Activated CD4-positive, alpha-beta memory T cell treated with anti-CD3 and anti-CD28 coated beads, Interleukin-2, amount 10 ng/mL, durations not matched to agents 7 days and 5 days (primary cell): ENCODE results near the gene RAET1L. TPM values are rescaled to one million over a fixed set of nuclear protein-coding genes. Genes with fewer than 3 reads are reported as not detected.
A peak's percentile ranks its signal among the peaks of the same experiment; 100 is the strongest.
"Not testable (repeated sequence)": the region's sequence is repeated elsewhere in the genome, so short reads cannot be mapped to it uniquely, and the experiment has no call there.

ENCODE experiments used
- CTCF ChIA-PET: fragments of 350-600 bp; sonication (Branson Sonifier 250); formaldehyde crosslinking; loops from one replicate; lab custom pipeline; 2021; ENCODE audit warnings: antibody characterized with exemption, inconsistent platforms; lab: Charles Lee
- POLR2A ChIA-PET: fragments of 350-600 bp; sonication (Branson Sonifier 250); formaldehyde crosslinking; loops from one replicate; lab custom pipeline; 2021; ENCODE audit warnings: antibody characterized with exemption; lab: Charles Lee
- DNase-seq: peaks from one replicate; pipeline ENCODE4 v3.0.0-alpha.2; 2020
- H3K27ac Mint-ChIP-seq: one replicate; pipeline ENCODE4 v1.8.0; 2021; ENCODE audit warnings: mild to moderate bottlenecking, mixed read lengths
- H3K27me3 Mint-ChIP-seq: one replicate; pipeline ENCODE4 v1.8.0; 2021; ENCODE audit warnings: mixed read lengths
- H3K36me3 Mint-ChIP-seq: one replicate; pipeline ENCODE4 v1.8.0; 2021; ENCODE audit warnings: low read depth, mixed read lengths
- H3K4me1 Mint-ChIP-seq: one replicate; pipeline ENCODE4 v1.8.0; 2021; ENCODE audit warnings: mixed read lengths
- H3K4me3 Mint-ChIP-seq: one replicate; pipeline ENCODE4 v1.8.0; 2021; ENCODE audit warnings: mild to moderate bottlenecking, mixed read lengths
- H3K9me3 Mint-ChIP-seq: one replicate; pipeline ENCODE4 v1.8.0; 2021; ENCODE audit warnings: mixed read lengths
- total RNA-seq, 2 experiments: library from RNA; stranded (reverse); gene quantifications; one replicate each; pipeline ENCODE4 v1.2.3, GENCODE V29; 2021

RAET1L gene
- total RNA-seq, 2 experiments from 2014 or later = not detected

DNA sequence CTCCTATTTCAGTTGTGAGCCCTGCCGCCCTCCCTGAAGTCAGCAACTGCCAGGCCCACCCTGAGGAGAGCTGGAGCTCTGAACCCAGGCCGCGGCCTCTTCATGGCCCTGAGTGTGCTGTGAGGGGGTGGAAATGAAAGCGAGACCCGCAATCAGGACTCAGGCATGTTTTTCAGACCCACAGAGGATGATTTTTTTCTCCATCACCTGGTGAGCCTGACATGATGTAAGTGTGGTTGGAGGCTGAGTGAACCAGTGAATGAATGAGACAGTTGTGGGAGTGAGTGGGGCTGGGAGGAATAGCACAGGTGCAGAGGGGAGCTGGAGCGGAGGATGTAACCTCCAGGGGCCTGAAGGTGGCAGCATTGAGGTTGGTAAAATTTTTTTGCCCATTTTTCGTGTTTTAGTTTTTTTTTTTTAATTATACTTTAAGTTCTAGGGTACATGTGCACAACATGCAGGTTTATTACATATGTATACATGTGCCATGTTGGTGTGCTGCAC lies 18.3 kb downstream of the RAET1L start:
- DNase-seq = peak; percentile 47
- H3K36me3 Mint-ChIP-seq = peaks cover 4% of the 10 kb centered on the region
- peaks cover 41% of the 10 kb centered on the region for H3K27me3 Mint-ChIP-seq
- POLR2A ChIA-PET = interaction anchor here (0.7 kb wide), 1 partner anchor 10 kb away, joined by 3 read pairs; no protein-coding TSS in a partner anchor
- H3K9me3 Mint-ChIP-seq = no peaks in the 10 kb centered on the region
- CTCF ChIA-PET = interaction anchor here (0.7 to 1.5 kb wide), 6 partner anchors 10 to 64 kb away, joined by 3 to 11 read pairs (median 4); no protein-coding TSS in a partner anchor
- no peak overlapping the region for H3K27ac Mint-ChIP-seq
- H3K4me1 Mint-ChIP-seq = peaks cover 34% of the 10 kb centered on the region
- H3K4me3 Mint-ChIP-seq = no peak overlapping the region

DNA sequence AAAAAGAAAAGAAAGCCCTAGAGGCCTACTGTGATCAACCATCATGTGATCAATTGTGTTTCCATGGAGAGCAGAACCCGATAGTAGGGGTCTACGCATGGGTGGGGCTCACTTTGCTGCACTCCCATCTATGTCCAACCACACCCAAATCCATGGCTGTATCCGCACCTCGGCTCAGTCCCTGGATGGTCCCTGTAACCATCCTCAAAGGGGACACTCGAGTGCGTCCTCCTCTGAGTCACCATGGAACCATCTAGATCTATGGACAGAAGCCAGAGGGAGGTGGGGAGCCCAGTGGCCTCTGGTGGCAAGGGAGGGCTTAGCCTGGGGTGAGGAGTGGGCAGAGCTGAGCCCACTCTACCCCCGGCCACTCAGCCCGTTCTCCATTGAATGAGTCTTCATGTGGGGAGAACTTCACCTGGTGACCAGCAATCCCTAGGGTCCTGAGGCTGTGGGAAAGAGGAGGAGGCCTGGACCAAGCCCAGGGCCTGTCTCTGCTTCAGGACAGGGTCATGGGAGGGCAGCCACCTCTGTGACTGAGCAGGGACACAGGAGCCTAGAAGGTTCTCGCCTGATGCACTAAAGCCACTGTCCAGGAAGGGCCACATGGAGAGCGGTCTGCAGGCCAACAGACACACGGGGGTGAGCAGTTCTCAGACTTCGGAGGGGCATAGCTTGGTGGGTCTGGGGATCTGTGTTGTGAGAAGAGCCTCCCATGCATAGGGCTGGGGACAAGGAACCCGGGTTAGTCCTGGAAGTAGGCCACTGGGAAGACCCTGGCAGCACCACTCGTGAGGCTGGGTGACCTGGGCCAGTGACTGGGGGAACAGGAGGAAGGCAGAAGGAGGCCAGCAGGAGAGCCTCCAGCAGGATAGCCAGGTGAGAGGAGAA lies 19.3 kb downstream of the RAET1L start:
- H3K36me3 Mint-ChIP-seq = peaks cover 4% of the 10 kb centered on the region
- peak overlapping the region; percentile 84 for H3K4me3 Mint-ChIP-seq

DNA sequence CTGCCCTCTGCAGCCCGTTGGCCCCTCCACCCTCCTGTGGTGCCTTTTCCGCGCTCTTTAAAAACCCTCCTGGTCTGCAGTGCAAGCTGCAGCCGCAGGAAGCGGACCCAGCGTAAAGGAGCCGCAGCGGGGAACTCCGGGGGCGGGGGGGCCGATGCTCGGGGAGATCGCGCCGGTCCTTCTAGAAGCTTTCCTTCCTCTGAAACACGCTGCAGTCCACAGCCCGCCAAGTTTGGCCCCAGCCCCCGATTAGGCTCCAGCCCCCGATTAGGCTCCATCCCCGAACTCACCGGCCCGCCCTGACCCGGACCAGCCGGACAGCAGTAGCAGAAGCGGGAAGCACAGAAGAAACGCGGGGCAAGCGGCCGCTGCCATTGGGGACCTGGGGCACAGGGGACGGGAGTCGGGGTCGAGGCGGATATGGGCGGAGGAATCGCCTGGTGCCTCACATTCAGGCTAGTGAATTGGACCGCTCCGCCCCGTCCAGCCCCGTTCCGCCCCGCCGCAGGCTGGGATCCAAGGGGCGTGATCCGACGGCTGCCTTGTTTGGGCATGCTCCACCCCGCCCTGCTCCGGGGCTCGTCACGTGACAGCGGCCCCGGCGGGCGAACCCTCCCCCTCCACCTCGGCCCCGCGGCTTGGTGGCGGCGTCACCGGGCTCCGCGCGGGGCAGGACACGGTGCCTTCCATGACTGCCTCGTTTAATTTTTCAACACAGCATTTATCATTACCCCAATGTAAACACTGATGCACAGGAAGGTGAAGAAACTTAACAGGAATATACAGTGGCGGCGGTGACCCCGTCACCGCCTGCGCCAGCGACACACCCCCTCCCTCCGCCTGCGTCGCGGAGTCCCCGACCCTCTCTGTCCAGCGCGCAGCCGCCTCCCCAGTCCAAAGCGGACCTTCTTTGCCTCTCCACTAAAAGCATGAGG lies 20.3 kb downstream of the RAET1L start:
- ChIA-PET POLR2A (interaction anchor here (0.6 to 0.8 kb wide), 2 partner anchors 13 to 66 kb away, joined by 3 read pairs; no protein-coding TSS in a partner anchor), CTCF (no interaction called here)
- peaks cover 4% of the 10 kb centered on the region for H3K36me3 Mint-ChIP-seq
- peak overlapping the region; percentile 84 for H3K4me3 Mint-ChIP-seq
- no peaks in the 10 kb centered on the region for H3K9me3 Mint-ChIP-seq
- peaks cover 54% of the 10 kb centered on the region for H3K4me1 Mint-ChIP-seq
- peaks cover 35% of the 10 kb centered on the region for H3K27me3 Mint-ChIP-seq
- DNase-seq = peak; percentile 95
- peak overlapping the region; percentile 78 for H3K27ac Mint-ChIP-seq

More for the DNA sequence above, 19.3 kb downstream of the RAET1L start:
- Mint-ChIP-seq H3K27ac (no peak overlapping the region), H3K27me3 (peaks cover 34% of the 10 kb centered on the region), H3K4me1 (peaks cover 45% of the 10 kb centered on the region), H3K9me3 (no peaks in the 10 kb centered on the region)
- DNase-seq = peak; percentile 17
- POLR2A ChIA-PET = no interaction called here
- CTCF ChIA-PET = interaction anchor here (1.2 to 1.5 kb wide), 2 partner anchors 46 to 65 kb away, joined by 5 read pairs; no protein-coding TSS in a partner anchor

DNA sequence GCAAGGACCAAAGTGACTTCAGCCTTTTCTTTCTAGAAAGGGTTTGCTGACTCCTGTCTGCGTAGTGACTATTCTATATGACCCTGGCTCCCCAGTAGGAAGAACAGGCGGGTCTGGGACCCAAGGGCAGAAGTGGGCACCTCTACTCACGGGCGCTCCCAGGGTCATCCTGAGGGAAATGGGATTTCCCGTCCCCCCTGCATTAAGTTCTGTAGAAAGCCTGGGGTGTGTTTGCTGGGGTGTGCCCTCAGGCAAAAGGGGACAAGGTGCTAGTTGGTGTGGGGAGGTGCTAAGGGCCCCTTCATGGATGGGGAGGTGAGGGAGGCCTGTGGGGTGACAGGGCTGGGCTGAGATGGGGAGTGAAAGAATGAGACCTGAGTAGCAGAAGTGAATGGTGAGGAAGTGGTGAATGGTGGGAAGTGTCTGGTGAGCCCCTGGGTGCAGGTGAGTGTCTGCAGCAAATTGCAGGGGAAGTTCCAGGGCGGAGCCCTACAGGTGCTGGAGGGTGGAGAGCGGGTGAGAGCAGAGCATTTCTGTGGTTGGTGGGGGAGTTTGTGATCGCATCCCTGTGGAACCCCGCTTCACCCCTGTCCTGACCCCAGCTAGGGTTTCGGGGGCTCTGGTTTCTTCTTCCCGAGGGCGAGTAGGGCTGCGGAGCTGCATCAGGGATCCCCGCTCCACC lies 21.1 kb downstream of the RAET1L start:
- H3K4me1 Mint-ChIP-seq = peaks cover 54% of the 10 kb centered on the region
- ChIA-PET POLR2A (interaction anchor here (0.6 to 0.8 kb wide), 2 partner anchors 13 to 65 kb away, joined by 3 read pairs; no protein-coding TSS in a partner anchor), CTCF (no interaction called here)
- no peaks in the 10 kb centered on the region for H3K9me3 Mint-ChIP-seq
- H3K36me3 Mint-ChIP-seq = peaks cover 4% of the 10 kb centered on the region
- peak; percentile 59 for DNase-seq
- H3K27me3 Mint-ChIP-seq = peaks cover 34% of the 10 kb centered on the region
- H3K4me3 Mint-ChIP-seq = peak overlapping the region; percentile 84
- H3K27ac Mint-ChIP-seq = peak overlapping the region; percentile 78

DNA sequence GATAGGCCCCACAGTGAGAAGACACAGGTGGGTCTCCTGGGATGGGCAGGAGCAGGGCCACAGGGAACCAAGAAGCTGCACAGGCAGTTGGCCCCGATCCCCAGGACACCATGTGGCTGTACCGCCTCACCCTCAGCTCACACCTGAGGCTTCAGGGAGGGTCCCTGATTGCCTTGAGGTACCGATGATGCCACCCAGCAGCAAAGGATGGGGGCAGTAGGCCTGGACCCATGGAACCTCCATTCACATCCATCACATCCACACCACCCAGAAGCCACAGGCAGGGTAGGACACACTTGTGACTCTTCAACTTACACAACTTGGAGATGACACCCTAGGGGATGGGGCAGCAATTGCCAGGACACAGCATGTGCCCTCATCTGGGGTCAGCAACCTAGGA lies 21.7 kb downstream of the RAET1L start:
- CTCF ChIA-PET, POLR2A ChIA-PET, H3K36me3 Mint-ChIP-seq, DNase-seq, H3K9me3 Mint-ChIP-seq, H3K27ac Mint-ChIP-seq, H3K4me3 Mint-ChIP-seq: not testable (repeated sequence)
- peaks cover 51% of the 10 kb centered on the region for H3K4me1 Mint-ChIP-seq
- peaks cover 33% of the 10 kb centered on the region for H3K27me3 Mint-ChIP-seq

GRCh38 chr6:150002710-150003109 lies 22.6 kb downstream of the RAET1L start:
- no peaks in the 10 kb centered on the region for H3K9me3 Mint-ChIP-seq
- peaks cover 33% of the 10 kb centered on the region for H3K27me3 Mint-ChIP-seq
- H3K36me3 Mint-ChIP-seq = peaks cover 4% of the 10 kb centered on the region
- ChIA-PET POLR2A (interaction anchor here (1.0 kb wide), 1 partner anchor 136 kb away, joined by 3 read pairs; no protein-coding TSS in a partner anchor), CTCF (no interaction called here)
- no peak for DNase-seq
- no peak overlapping the region for H3K4me3 Mint-ChIP-seq
- H3K27ac Mint-ChIP-seq = no peak overlapping the region
- H3K4me1 Mint-ChIP-seq = peaks cover 48% of the 10 kb centered on the region

DNA sequence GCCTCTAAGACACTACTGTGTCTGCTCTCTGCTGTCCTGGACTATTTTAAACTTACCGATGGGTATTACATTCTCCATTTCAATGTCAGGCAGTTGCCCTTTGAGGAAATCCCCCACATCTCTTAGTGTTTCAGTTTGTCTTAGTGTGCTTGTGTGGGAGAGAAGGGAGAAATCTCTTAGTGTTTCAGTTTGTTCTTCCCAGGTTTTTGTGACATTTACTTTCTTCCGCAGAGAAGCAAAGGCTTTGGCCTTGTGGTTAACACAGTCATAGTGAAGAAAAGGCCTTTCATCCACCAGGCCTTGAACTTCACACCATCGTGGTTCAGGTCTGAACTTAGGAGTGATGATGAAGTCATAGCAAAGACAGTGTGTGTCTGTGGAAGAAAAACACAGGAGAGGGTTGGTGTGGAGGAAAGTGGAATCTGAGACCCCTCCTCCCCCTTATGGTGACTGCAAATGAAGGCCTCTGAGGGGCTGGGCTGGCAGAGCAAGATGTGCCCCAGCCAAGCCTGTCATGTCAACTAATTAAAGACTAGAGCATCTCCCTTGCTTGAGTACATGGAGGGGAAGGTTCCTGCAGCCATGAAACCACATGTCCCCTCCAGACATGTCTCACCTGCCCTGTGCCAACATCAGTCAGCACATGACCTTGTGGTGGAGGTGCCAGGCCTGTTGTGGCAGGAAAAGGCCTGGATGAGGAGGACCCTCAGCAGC lies 23.9 kb downstream of the RAET1L start:
- no peak for DNase-seq
- peaks cover 4% of the 10 kb centered on the region for H3K36me3 Mint-ChIP-seq
- no peak overlapping the region for H3K27ac Mint-ChIP-seq
- POLR2A ChIA-PET = no interaction called here
- H3K4me1 Mint-ChIP-seq = peaks cover 42% of the 10 kb centered on the region
- H3K4me3 Mint-ChIP-seq = no peak overlapping the region
- H3K27me3 Mint-ChIP-seq = peaks cover 44% of the 10 kb centered on the region
- H3K9me3 Mint-ChIP-seq = no peaks in the 10 kb centered on the region
- CTCF ChIA-PET = no interaction called here

GRCh38 chr6:149999636-150000035 lies 25.7 kb downstream of the RAET1L start:
- ChIA-PET CTCF (interaction anchor here (1.0 kb wide), 1 partner anchor 72 kb away, joined by 3 read pairs; no protein-coding TSS in a partner anchor), POLR2A (interaction anchor here (1.2 kb wide), 1 partner anchor 9 kb away, joined by 3 read pairs; no protein-coding TSS in a partner anchor)
- no peak overlapping the region for H3K27ac Mint-ChIP-seq
- no peaks in the 10 kb centered on the region for H3K9me3 Mint-ChIP-seq
- no peak for DNase-seq
- H3K4me1 Mint-ChIP-seq = peaks cover 36% of the 10 kb centered on the region
- H3K36me3 Mint-ChIP-seq = peaks cover 4% of the 10 kb centered on the region
- peaks cover 51% of the 10 kb centered on the region for H3K27me3 Mint-ChIP-seq
- H3K4me3 Mint-ChIP-seq = no peak overlapping the region

- CTCF ChIA-PET = no interaction called here
These were observed 29.4 kb downstream of the RAET1L start for GRCh38 chr6:149995971-149996370.

GRCh38 chr6:149995235-149995750 lies 30.0 kb downstream of the RAET1L start:
- no peak overlapping the region for H3K4me3 Mint-ChIP-seq
- H3K36me3 Mint-ChIP-seq = peaks cover 3% of the 10 kb centered on the region
- peaks cover 19% of the 10 kb centered on the region for H3K4me1 Mint-ChIP-seq
- no peaks in the 10 kb centered on the region for H3K9me3 Mint-ChIP-seq
- ChIA-PET CTCF (interaction anchor here (1.3 kb wide), 1 partner anchor 22 kb away, joined by 4 read pairs; no protein-coding TSS in a partner anchor), POLR2A (no interaction called here)
- H3K27me3 Mint-ChIP-seq = peaks cover 79% of the 10 kb centered on the region
- no peak for DNase-seq
- no peak overlapping the region for H3K27ac Mint-ChIP-seq

More at GRCh38 chr6:149995971-149996370, 29.4 kb downstream of the RAET1L start:
- H3K27ac Mint-ChIP-seq = no peak overlapping the region
- DNase-seq = no peak
- H3K27me3 Mint-ChIP-seq = peaks cover 78% of the 10 kb centered on the region
- no peak overlapping the region for H3K4me3 Mint-ChIP-seq
- POLR2A ChIA-PET = no interaction called here
- no peaks in the 10 kb centered on the region for H3K9me3 Mint-ChIP-seq
- H3K4me1 Mint-ChIP-seq = peaks cover 19% of the 10 kb centered on the region
- no peaks in the 10 kb centered on the region for H3K36me3 Mint-ChIP-seq

GRCh38 chr6:149991838-149992237 lies 33.5 kb downstream of the RAET1L start:
- no peak for DNase-seq
- Mint-ChIP-seq H3K27ac (no peak overlapping the region), H3K36me3 (peaks cover 15% of the 10 kb centered on the region), H3K27me3 (peaks cover 88% of the 10 kb centered on the region), H3K9me3 (peaks cover 7% of the 10 kb centered on the region), H3K4me3 (no peak overlapping the region), H3K4me1 (peaks cover 34% of the 10 kb centered on the region)
- ChIA-PET POLR2A (interaction anchor here (0.9 to 1.0 kb wide), 2 partner anchors 12 to 30 kb away, joined by 3 read pairs; no protein-coding TSS in a partner anchor), CTCF (interaction anchor here (1.2 to 1.7 kb wide), 5 partner anchors 15 to 89 kb away, joined by 3 to 5 read pairs (median 3); no protein-coding TSS in a partner anchor)
